GM13976 (cell line): ENCODE data around the gene FIBCD1.

Experiments
- DNase-seq: peaks from one replicate; pipeline ENCODE4 v3.0.0; 2012; ENCODE audit warnings: low spot score
- in situ Hi-C: fragments of 300-500 bp; cut with MboI; formaldehyde crosslinking; loops from one replicate; pipeline ENCODE4 v1.12.0; 2022; ENCODE audit warnings: low sequenced_read_pairs, mixed read lengths, inconsistent platforms; ENCODE audit not compliant: unreplicated experiment
- TF ChIP-seq, protein P1 (sequence below): IDR thresholded peaks from 2 replicates; pipeline ENCODE4 v1.5.1; 2012; ENCODE audit warnings: borderline replicate concordance, mild to moderate bottlenecking; ENCODE audit not compliant: insufficient read depth; ENCODE audit errors: extremely low read depth, missing control alignments, control extremely low read depth

The FIBCD1 gene

DNA sequence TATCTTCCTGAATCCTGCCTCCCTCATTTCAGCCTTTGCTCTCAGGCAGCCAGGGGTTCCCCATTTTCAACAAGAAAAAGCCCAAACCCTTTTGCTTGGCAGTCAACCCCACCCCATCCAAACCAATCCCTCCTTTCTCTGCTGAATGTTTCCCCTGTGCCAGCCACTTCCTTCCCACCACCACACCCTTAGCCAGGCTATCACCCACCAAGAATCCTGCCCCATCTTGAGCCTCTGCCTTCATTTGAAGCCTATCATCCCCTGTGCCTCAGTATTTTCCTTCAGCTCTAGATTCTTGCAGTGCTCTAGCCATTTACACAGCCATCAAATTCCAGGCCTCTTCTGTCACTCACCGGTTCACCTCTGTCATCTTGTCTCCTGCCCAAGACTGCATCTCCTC, 15.3 kb upstream of the FIBCD1 start:
- no peak for DNase-seq
- in situ Hi-C loops = no loop called here
- TF ChIP-seq, protein P1, sequence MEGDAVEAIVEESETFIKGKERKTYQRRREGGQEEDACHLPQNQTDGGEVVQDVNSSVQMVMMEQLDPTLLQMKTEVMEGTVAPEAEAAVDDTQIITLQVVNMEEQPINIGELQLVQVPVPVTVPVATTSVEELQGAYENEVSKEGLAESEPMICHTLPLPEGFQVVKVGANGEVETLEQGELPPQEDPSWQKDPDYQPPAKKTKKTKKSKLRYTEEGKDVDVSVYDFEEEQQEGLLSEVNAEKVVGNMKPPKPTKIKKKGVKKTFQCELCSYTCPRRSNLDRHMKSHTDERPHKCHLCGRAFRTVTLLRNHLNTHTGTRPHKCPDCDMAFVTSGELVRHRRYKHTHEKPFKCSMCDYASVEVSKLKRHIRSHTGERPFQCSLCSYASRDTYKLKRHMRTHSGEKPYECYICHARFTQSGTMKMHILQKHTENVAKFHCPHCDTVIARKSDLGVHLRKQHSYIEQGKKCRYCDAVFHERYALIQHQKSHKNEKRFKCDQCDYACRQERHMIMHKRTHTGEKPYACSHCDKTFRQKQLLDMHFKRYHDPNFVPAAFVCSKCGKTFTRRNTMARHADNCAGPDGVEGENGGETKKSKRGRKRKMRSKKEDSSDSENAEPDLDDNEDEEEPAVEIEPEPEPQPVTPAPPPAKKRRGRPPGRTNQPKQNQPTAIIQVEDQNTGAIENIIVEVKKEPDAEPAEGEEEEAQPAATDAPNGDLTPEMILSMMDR = no peak

DNA sequence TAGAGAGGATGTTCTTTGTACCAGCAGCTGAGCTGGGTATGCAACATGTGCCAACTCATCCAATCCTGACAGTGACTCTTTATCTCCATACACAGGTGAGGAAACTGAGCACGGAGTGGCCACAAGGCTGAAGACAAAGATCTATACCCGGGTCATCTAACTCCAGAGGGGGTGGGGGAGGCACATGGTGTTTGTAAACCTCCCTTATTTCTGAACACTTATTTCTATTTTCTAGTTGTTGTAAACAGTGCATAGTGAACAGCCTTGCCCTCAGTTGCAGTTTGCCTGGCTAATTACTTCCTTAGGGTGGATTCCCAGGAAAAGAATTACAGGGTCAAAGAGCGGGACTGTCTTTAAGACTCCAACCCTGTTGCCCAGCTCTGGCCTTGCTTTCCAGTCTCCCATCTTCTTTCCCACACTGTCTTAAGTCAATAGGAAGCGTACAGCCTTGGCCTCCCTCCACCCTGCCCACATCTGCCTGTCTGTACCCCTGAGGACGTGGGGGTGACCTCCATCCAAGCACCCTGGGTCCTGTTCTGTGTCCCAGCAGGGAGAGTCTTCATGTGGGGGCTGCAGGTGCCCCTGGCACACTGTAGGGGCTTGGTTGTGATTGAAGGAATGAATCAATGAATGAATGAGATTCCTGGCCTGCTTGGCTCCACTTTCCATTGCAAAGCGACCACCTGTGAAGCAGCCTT, 13.2 kb upstream of the FIBCD1 start:
- TF ChIP-seq, protein P1 = no peak
- in situ Hi-C loops = no loop called here
- no peak for DNase-seq

DNA sequence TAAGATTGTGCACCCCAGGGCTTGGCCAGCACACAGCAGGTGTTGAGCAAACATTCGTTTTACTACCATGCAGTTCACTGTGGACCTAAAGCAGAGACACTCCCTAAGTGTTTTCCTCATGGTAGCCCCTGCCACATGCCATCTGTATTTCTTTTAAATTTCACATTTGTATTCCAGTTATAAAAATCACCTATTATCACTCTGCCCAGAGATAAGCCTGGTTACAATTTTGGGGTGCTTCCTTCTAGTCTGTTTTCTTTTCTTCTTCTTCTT, 10.9 kb upstream of the FIBCD1 start:
- TF ChIP-seq, protein P1 = no peak
- DNase-seq = no peak
- in situ Hi-C loops = no loop called here

DNA sequence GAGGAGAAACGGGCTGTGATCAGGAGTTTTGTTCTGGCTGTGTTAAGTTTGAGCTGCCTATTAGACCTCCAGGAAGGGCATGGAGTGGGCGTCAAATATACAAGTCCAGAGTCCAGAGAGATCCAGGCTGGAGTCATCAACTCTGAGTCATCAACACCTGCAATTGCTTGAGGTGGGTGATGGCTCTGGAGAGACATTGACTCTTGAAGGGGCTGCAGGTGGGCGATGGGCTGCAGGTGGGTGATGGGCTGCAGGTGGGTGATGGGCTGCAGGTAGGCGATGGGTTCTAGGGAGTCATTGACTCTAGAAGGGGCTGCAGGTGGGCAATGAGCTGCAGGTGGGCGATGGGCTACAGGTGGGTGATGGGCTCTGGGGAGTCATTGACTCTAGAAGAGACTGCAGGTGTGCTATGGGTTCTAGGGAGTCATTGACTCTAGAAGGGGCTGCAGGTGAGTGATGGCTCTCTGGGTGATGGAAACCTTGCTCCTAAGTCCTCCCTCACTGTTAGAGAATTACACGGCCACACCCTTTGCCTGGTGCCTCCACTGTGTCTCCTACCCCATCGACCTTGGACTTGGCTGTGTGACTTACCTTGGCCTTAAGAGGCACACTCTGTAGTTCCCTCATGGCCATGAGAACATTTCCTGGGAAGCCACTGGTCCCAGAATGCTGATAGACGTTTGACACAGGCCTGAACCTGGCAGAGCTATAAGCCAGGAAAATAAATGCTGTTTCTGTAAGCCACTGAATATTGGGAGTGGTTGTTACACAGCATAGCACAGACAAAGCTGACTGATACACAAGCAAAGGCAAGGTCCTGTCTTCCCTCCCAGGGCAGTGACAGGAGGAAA, 10.4 kb upstream of the FIBCD1 start:
- TF ChIP-seq, protein P1 = no peak
- in situ Hi-C loops = loop anchor here (10.0 kb wide), 1 partner anchor 245 kb away; no protein-coding TSS in a partner anchor
- DNase-seq = no peak

DNA sequence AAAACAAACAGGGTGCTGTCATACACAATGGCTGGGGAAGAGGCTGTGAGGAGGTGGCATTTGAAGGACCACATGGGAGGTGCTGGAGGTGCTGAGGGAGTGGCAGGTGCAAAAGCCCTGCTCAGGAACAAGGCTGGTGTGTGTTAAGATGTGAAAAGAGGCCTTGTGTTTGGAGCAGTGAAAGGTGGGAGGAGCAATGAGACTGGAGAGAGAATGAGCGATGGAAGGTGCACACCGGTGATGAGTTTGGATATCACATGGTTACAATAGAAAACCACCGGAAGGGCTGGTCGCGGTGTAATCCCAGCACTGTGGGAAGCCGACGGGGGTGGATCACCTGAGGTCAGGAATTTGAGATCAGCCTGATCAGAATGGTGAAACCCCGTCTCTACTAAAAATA, 9.2 kb upstream of the FIBCD1 start:
- in situ Hi-C loops = loop anchor here (10.0 kb wide), 1 partner anchor 243 kb away; no protein-coding TSS in a partner anchor
- DNase-seq = no peak
- TF ChIP-seq, protein P1 = no peak

DNA sequence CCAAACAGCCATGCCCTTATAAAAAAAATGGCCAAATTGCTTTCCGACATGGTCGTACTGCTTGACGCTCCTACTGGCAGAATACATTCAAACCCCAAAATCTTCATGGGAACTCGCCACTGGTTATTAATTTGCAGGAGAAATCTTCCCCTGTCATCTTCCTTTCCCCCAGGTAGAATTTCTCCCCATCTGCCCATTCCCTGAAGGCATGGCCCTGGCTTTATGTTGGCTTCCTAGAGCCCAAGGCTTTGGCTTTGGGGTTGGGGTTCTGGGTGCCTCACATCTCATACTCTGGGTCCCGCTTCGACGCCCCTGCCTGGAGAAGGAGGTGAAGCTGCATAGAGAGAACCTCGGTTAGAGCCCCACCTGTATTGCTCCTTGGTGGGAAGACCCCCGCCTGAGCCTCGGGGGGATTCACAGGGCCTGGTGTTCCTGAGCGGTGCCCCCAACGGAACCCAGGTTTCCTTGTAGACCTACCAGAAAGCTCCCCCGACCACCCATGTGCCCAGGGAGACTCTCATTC, 8.6 kb upstream of the FIBCD1 start:
- TF ChIP-seq, protein P1 = no peak
- in situ Hi-C loops = loop anchor here (10.0 kb wide), 1 partner anchor 243 kb away; no protein-coding TSS in a partner anchor
- DNase-seq = no peak
